Caco-2 (cell line): ENCODE data around the gene ZNF467. TPM values are rescaled to one million over a fixed set of nuclear protein-coding genes. Genes with fewer than 3 reads are reported as not detected.

Source experiments
- BruUV-seq: library from RNA; stranded (reverse); fragments of 400-500 nt; replicated peaks from 2 replicates; lab custom pipeline; 2021; lab: Mats Ljungman, UMichigan
- CTCF ChIA-PET: fragments of 300-600 bp; sonication (Branson Sonifier 250); formaldehyde crosslinking; loops from one replicate; lab custom pipeline; 2022; ENCODE audit warnings: antibody characterized with exemption; lab: Charles Lee
- POLR2A ChIA-PET: fragments of 300-600 bp; sonication (Branson Sonifier 250); formaldehyde crosslinking; loops from one replicate; lab custom pipeline; 2022; ENCODE audit warnings: antibody characterized with exemption; lab: Charles Lee
- DNase-seq, 2 experiments: peaks; one replicate each; pipeline versions ENCODE4 v3.0.0 to v3.0.0-alpha.2; 2020 to 2022
- H3K27me3 ChIP-seq: replicated peaks from 2 replicates; pipeline ENCODE4 v1.6.0; 2011; ENCODE audit warnings: low read length; ENCODE audit not compliant: control insufficient read depth, insufficient read depth
- H3K36me3 ChIP-seq: 2 replicates; pipeline ENCODE4 v1.5.1; 2011; ENCODE audit warnings: low read length; ENCODE audit not compliant: control insufficient read depth, insufficient read depth
- H3K4me1 ChIP-seq: fragments of 250-450 bp; sonication (Bioruptor Pico); 2 replicates; pipeline ENCODE4 v1.5.1; 2020; ENCODE audit warnings: mild to moderate bottlenecking
- H3K4me3 ChIP-seq: 2 replicates; pipeline ENCODE4 v1.5.1; 2011; ENCODE audit warnings: low read depth, mild to moderate bottlenecking, control low read depth, low read length
- H3K9me3 ChIP-seq: fragments of 250-450 bp; sonication (Bioruptor Pico); 2 replicates; pipeline ENCODE4 v1.5.1; 2020; ENCODE audit warnings: mild to moderate bottlenecking, moderate library complexity
- H3K27ac Mint-ChIP-seq: one replicate; pipeline ENCODE4 v1.8.0; 2022; ENCODE audit warnings: mixed read lengths; ENCODE audit not compliant: unreplicated experiment
- H3K27me3 Mint-ChIP-seq: one replicate; pipeline ENCODE4 v1.8.0; 2022; ENCODE audit warnings: mixed read lengths; ENCODE audit not compliant: insufficient read depth, unreplicated experiment
- H3K36me3 Mint-ChIP-seq: one replicate; pipeline ENCODE4 v1.8.0; 2022; ENCODE audit warnings: mild to moderate bottlenecking, mixed read lengths; ENCODE audit not compliant: insufficient read depth, unreplicated experiment
- H3K4me1 Mint-ChIP-seq: one replicate; pipeline ENCODE4 v1.8.0; 2022; ENCODE audit warnings: low read depth, mixed read lengths; ENCODE audit not compliant: unreplicated experiment
- H3K4me3 Mint-ChIP-seq: one replicate; pipeline ENCODE4 v1.8.0; 2022; ENCODE audit warnings: mild to moderate bottlenecking, moderate library complexity, mixed read lengths; ENCODE audit not compliant: unreplicated experiment
- H3K9me3 Mint-ChIP-seq: one replicate; pipeline ENCODE4 v1.8.0; 2022; ENCODE audit warnings: mixed read lengths; ENCODE audit not compliant: unreplicated experiment
- intact Hi-C: fragments of 100-400 bp; cut with micrococcal nuclease; formaldehyde crosslinking; loops from one replicate; pipeline ENCODE4 v1.10.0; 2022; ENCODE audit not compliant: unreplicated experiment
- total RNA-seq: library from RNA; stranded (reverse); gene quantifications from 2 replicates; pipeline ENCODE4 v1.2.3, GENCODE V29; 2022
- TF ChIP-seq, protein P1 (sequence below), 2 experiments: fragments of 200-600 bp in 1 of 2; IDR thresholded peaks; 1 replicate in 1 of 2; 2 replicates in 1 of 2; pipeline versions ENCODE4 v1.5.1 to v1.8.0; 2011 to 2022; ENCODE audit warnings: antibody characterized with exemption in 1 of 2, control low read depth in 1 of 2, inconsistent platforms in 1 of 2, low read depth in 1 of 2, low read length in 1 of 2, mild to moderate bottlenecking in 1 of 2, moderate library complexity in 1 of 2; ENCODE audit not compliant: insufficient read depth in 1 of 2, severe bottlenecking in 1 of 2, unreplicated experiment in 1 of 2

ZNF467 gene
- total RNA-seq, 1 experiment from 2014 or later: 1.7 TPM

GRCh38 chr7:149743476-149744255 is 29.7 kb downstream of the ZNF467 start:
- H3K27me3 ChIP-seq: no peaks in the 10 kb centered on the region
- Mint-ChIP-seq H3K36me3 (no peaks in the 10 kb centered on the region), H3K27me3 (no peaks in the 10 kb centered on the region), H3K4me1 (peaks cover 12% of the 10 kb centered on the region), H3K4me3 (no peak overlapping the region), H3K27ac (no peak overlapping the region), H3K9me3 (peaks cover 4% of the 10 kb centered on the region)
- H3K36me3 ChIP-seq: no peaks in the 10 kb centered on the region
- no peak for DNase-seq
- no peaks in the 10 kb centered on the region for H3K4me1 ChIP-seq
- intact Hi-C loops: loop anchor here (2.0 kb wide), 1 partner anchor 119 kb away; no protein-coding TSS in a partner anchor
- POLR2A ChIA-PET: no interaction called here
- no peak overlapping the region for H3K4me3 ChIP-seq
- H3K9me3 ChIP-seq: no peaks in the 10 kb centered on the region
- BruUV-seq: no TSS peak
- TF ChIP-seq, protein P1, sequence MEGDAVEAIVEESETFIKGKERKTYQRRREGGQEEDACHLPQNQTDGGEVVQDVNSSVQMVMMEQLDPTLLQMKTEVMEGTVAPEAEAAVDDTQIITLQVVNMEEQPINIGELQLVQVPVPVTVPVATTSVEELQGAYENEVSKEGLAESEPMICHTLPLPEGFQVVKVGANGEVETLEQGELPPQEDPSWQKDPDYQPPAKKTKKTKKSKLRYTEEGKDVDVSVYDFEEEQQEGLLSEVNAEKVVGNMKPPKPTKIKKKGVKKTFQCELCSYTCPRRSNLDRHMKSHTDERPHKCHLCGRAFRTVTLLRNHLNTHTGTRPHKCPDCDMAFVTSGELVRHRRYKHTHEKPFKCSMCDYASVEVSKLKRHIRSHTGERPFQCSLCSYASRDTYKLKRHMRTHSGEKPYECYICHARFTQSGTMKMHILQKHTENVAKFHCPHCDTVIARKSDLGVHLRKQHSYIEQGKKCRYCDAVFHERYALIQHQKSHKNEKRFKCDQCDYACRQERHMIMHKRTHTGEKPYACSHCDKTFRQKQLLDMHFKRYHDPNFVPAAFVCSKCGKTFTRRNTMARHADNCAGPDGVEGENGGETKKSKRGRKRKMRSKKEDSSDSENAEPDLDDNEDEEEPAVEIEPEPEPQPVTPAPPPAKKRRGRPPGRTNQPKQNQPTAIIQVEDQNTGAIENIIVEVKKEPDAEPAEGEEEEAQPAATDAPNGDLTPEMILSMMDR (IDR thresholded peaks at IDR 0.05; ENCODE audit: insufficient read depth in 1 of 2, low read depth in 1 of 2, low read length in 1 of 2, severe bottlenecking in 1 of 2, unreplicated experiment in 1 of 2): no peak
- CTCF ChIA-PET: interaction anchor here (1.5 kb wide), 1 partner anchor 81 kb away, joined by 5 read pairs; no protein-coding TSS in a partner anchor

GRCh38 chr7:149742075-149742701 is 31.2 kb downstream of the ZNF467 start:
- H3K27me3 Mint-ChIP-seq: no peaks in the 10 kb centered on the region
- no TSS peak for BruUV-seq
- no peaks in the 10 kb centered on the region for H3K27me3 ChIP-seq
- H3K4me1 Mint-ChIP-seq: peaks cover 6% of the 10 kb centered on the region
- CTCF ChIA-PET: interaction anchor here (0.6 to 3.1 kb wide), 14 partner anchors 9 to 152 kb away, joined by 3 to 53 read pairs (median 4); partner anchors contain the start of gene ZNF862
- intact Hi-C loops: loop anchor here (1.0 to 2.0 kb wide), 3 partner anchors 73 to 117 kb away; no protein-coding TSS in a partner anchor
- H3K36me3 ChIP-seq: no peaks in the 10 kb centered on the region
- H3K4me3 Mint-ChIP-seq: peak overlapping the region; percentile 75
- TF ChIP-seq, protein P1 (IDR thresholded peaks at IDR 0.05; ENCODE audit: insufficient read depth in 1 of 2, low read depth in 1 of 2, low read length in 1 of 2, severe bottlenecking in 1 of 2, unreplicated experiment in 1 of 2): peak; percentile 90 to 95
- no peaks in the 10 kb centered on the region for H3K9me3 Mint-ChIP-seq
- H3K36me3 Mint-ChIP-seq: no peaks in the 10 kb centered on the region
- POLR2A ChIA-PET: no interaction called here
- H3K4me1 ChIP-seq: no peaks in the 10 kb centered on the region
- peak overlapping the region; percentile 20 for H3K27ac Mint-ChIP-seq
- peak; percentile 74 to 82 for DNase-seq
- H3K9me3 ChIP-seq: no peaks in the 10 kb centered on the region
- H3K4me3 ChIP-seq: peak overlapping the region; percentile 24

GRCh38 chr7:149741629-149742028 is 31.8 kb downstream of the ZNF467 start:
- DNase-seq: peak in 1 of 2 experiments; percentile 23
- ChIA-PET CTCF (interaction anchor here (0.8 to 3.1 kb wide), 13 partner anchors 10 to 107 kb away, joined by 3 to 53 read pairs (median 4); partner anchors contain the start of gene ZNF862), POLR2A (no interaction called here)
- H3K36me3 Mint-ChIP-seq: no peaks in the 10 kb centered on the region
- no peaks in the 10 kb centered on the region for H3K9me3 Mint-ChIP-seq
- Histone ChIP-seq H3K4me1 (no peaks in the 10 kb centered on the region), H3K27me3 (no peaks in the 10 kb centered on the region), H3K36me3 (no peaks in the 10 kb centered on the region), H3K4me3 (peak overlapping the region; percentile 6; the same call in 1 of the 2 replicates), H3K9me3 (no peaks in the 10 kb centered on the region)
- peak overlapping the region; percentile 75 for H3K4me3 Mint-ChIP-seq
- peaks cover 6% of the 10 kb centered on the region for H3K4me1 Mint-ChIP-seq
- peak overlapping the region; percentile 20 for H3K27ac Mint-ChIP-seq
- intact Hi-C loops: loop anchor here (1.0 to 2.0 kb wide), 3 partner anchors 72 to 117 kb away; no protein-coding TSS in a partner anchor
- H3K27me3 Mint-ChIP-seq: no peaks in the 10 kb centered on the region
- no TSS peak for BruUV-seq
- TF ChIP-seq, protein P1 (IDR thresholded peaks at IDR 0.05; ENCODE audit: insufficient read depth in 1 of 2, low read depth in 1 of 2, low read length in 1 of 2, severe bottlenecking in 1 of 2, unreplicated experiment in 1 of 2): no peak
